ENCODE results near the gene IRF2BPL. TPM values are rescaled to one million over a fixed set of nuclear protein-coding genes. Genes with fewer than 3 reads are reported as not detected.

IRF2BPL gene
- total and polyA plus RNA-seq, 4 donors: 3.8 to 15.8 (median 7.4) TPM

DNA sequence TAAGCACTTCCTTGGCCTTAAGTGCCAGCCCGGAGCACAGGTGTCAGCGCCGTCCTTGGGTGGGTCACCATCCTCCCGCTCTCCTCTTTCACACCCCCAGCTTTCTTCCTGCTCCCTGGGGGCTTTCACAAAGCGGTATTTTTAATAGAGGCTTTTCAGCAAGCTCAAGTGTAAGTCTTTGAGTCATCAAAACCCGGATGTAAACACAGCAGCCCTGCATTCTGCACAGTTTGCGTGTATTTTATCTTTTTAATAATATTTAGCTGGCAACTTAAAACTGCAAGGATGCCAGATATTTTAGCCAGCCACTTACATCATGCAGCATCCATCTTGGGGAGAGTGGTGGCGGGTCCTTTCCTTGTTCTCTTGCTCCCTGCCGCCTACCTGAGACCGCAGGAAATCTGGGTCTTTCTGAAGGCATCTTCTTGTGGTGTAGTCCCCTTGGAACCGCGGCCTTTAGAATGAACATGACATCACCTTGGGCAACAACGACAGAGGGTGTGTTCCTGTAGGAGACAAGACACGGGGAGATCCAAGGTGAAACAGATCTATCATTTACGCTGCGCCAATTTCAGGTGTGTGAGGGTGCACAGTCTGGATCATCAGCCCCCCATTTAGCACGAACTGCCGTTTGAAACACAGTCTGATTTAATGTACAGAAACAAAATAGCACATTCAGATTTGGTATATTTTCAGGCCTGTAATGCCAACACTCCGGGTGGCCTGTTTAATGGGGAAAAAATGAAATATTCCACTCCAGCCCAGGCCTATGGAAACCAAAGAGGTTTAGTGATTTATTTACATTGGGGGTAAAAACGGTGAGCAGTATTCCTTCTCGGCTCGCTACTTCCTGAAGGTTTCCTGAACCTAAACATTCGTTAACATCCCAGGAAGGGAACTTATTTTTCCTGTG, 12.5 kb upstream of the IRF2BPL start:
- Histone ChIP-seq H3K27ac (ENCODE audit: low read depth in 1 of 2, low read length in 2 of 2) (peak overlapping the region; percentile 97 to 99), H3K4me3 (ENCODE audit: low read depth in 1 of 3, low read length in 3 of 3) (no peak overlapping the region), H3K27me3 (ENCODE audit: control insufficient read depth in 4 of 4, insufficient read depth in 4 of 4, low read length in 3 of 4) (no peaks in the 10 kb centered on the region), H3K4me1 (ENCODE audit: control insufficient read depth in 4 of 4, insufficient read depth in 4 of 4, low read length in 3 of 4) (peaks cover 38 to 87% (median 81%) of the 10 kb centered on the region in 4 donors), H3K36me3 (ENCODE audit: control insufficient read depth in 4 of 4, insufficient read depth in 3 of 4, low read depth in 1 of 4, low read length in 3 of 4) (no peaks in the 10 kb centered on the region), H3K9me3 (ENCODE audit: control insufficient read depth in 4 of 4, low read length in 3 of 4) (no peaks in the 10 kb centered on the region), H3K9ac (ENCODE audit: low read depth in 1 of 2, low read length in 2 of 2) (peak overlapping the region; percentile 43 to 81)
- peak; percentile 53 for TF ChIP-seq NR2F2 (IDR thresholded peaks at IDR 0.05)
- no peak for TF ChIP-seq JUND (IDR thresholded peaks at IDR 0.05)
- DNase-seq (ENCODE audit: low spot score): no peak
- 40% methylated on average over 23 of the region's 23 CpGs for WGBS

DNA sequence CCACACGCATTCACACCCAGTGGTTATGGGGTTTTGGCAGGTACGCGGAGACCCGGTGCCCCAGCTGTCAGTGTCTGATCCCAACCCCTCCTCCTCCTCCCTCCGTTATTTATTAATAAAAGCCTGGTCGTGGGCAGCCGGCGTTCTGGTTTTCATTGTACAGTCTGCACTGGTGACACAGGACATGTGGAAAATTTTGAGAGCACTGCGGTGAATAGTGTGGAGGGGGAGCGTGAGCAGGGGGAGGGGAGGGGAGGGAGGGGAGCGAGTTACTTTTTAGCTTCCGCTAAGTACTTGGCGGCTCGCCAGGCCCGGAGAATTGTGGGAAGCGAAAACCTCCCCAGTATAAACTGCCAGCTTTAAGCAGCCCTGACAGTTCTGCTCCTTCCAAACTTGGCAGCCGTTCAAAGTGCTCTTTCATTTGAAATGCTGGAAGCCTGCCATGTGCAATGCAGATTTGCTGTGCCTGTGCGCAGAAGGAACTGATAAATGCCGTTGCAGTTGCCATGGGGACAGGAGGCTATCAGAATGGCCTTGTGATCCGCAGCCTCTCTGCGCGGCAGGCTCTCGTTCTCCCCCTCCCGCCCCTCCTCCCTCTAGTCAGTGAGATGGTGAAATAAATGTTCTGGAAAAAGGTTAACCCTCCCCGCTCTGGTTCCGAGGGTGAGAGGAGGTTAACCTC, 11.7 kb upstream of the IRF2BPL start:
- H3K9me3 ChIP-seq (ENCODE audit: control insufficient read depth in 4 of 4, low read length in 3 of 4): no peaks in the 10 kb centered on the region
- H3K9ac ChIP-seq (ENCODE audit: low read depth in 1 of 2, low read length in 2 of 2): peak overlapping the region; percentile 60 to 94
- H3K36me3 ChIP-seq (ENCODE audit: control insufficient read depth in 4 of 4, insufficient read depth in 3 of 4, low read depth in 1 of 4, low read length in 3 of 4): no peaks in the 10 kb centered on the region
- TF ChIP-seq, protein P1, sequence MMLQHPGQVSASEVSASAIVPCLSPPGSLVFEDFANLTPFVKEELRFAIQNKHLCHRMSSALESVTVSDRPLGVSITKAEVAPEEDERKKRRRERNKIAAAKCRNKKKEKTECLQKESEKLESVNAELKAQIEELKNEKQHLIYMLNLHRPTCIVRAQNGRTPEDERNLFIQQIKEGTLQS (IDR thresholded peaks at IDR 0.05): peak; percentile 65
- TF ChIP-seq HNF4G (IDR thresholded peaks at IDR 0.05) (no peak), NR2F2 (IDR thresholded peaks at IDR 0.05) (peak; percentile 92), FOXA2 (IDR thresholded peaks at IDR 0.05) (no peak), YY1 (IDR thresholded peaks at IDR 0.05) (peak; percentile 83), EGR1 (IDR thresholded peaks at IDR 0.05; ENCODE audit: low read depth in 2 of 2) (peak; percentile 55 to 82), TAF1 (conservative IDR thresholded peaks at IDR 0.05) (peak; percentile 72), HNF4A (conservative IDR thresholded peaks at IDR 0.05) (peak; percentile 22 to 69), SP1 (IDR thresholded peaks at IDR 0.05) (peak; percentile 97), RAD21 (IDR thresholded peaks at IDR 0.05) (peak; percentile 43 to 45), RXRA (IDR thresholded peaks at IDR 0.05) (peak; percentile 68 to 88), GABPA (IDR thresholded peaks at IDR 0.05 in 1 of 2, conservative IDR thresholded peaks at IDR 0.05 in 1 of 2) (peak; percentile 28 to 56)
- TF ChIP-seq, protein P2, sequence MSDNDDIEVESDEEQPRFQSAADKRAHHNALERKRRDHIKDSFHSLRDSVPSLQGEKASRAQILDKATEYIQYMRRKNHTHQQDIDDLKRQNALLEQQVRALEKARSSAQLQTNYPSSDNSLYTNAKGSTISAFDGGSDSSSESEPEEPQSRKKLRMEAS (IDR thresholded peaks at IDR 0.05): peak; percentile 99
- TF ChIP-seq, protein P3, sequence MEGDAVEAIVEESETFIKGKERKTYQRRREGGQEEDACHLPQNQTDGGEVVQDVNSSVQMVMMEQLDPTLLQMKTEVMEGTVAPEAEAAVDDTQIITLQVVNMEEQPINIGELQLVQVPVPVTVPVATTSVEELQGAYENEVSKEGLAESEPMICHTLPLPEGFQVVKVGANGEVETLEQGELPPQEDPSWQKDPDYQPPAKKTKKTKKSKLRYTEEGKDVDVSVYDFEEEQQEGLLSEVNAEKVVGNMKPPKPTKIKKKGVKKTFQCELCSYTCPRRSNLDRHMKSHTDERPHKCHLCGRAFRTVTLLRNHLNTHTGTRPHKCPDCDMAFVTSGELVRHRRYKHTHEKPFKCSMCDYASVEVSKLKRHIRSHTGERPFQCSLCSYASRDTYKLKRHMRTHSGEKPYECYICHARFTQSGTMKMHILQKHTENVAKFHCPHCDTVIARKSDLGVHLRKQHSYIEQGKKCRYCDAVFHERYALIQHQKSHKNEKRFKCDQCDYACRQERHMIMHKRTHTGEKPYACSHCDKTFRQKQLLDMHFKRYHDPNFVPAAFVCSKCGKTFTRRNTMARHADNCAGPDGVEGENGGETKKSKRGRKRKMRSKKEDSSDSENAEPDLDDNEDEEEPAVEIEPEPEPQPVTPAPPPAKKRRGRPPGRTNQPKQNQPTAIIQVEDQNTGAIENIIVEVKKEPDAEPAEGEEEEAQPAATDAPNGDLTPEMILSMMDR (IDR thresholded peaks at IDR 0.05; ENCODE audit: low read depth, low read length, missing input control): no peak
- TF ChIP-seq, protein P4, sequence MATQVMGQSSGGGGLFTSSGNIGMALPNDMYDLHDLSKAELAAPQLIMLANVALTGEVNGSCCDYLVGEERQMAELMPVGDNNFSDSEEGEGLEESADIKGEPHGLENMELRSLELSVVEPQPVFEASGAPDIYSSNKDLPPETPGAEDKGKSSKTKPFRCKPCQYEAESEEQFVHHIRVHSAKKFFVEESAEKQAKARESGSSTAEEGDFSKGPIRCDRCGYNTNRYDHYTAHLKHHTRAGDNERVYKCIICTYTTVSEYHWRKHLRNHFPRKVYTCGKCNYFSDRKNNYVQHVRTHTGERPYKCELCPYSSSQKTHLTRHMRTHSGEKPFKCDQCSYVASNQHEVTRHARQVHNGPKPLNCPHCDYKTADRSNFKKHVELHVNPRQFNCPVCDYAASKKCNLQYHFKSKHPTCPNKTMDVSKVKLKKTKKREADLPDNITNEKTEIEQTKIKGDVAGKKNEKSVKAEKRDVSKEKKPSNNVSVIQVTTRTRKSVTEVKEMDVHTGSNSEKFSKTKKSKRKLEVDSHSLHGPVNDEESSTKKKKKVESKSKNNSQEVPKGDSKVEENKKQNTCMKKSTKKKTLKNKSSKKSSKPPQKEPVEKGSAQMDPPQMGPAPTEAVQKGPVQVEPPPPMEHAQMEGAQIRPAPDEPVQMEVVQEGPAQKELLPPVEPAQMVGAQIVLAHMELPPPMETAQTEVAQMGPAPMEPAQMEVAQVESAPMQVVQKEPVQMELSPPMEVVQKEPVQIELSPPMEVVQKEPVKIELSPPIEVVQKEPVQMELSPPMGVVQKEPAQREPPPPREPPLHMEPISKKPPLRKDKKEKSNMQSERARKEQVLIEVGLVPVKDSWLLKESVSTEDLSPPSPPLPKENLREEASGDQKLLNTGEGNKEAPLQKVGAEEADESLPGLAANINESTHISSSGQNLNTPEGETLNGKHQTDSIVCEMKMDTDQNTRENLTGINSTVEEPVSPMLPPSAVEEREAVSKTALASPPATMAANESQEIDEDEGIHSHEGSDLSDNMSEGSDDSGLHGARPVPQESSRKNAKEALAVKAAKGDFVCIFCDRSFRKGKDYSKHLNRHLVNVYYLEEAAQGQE (IDR thresholded peaks at IDR 0.05): peak; percentile 76
- TF ChIP-seq, protein P5, sequence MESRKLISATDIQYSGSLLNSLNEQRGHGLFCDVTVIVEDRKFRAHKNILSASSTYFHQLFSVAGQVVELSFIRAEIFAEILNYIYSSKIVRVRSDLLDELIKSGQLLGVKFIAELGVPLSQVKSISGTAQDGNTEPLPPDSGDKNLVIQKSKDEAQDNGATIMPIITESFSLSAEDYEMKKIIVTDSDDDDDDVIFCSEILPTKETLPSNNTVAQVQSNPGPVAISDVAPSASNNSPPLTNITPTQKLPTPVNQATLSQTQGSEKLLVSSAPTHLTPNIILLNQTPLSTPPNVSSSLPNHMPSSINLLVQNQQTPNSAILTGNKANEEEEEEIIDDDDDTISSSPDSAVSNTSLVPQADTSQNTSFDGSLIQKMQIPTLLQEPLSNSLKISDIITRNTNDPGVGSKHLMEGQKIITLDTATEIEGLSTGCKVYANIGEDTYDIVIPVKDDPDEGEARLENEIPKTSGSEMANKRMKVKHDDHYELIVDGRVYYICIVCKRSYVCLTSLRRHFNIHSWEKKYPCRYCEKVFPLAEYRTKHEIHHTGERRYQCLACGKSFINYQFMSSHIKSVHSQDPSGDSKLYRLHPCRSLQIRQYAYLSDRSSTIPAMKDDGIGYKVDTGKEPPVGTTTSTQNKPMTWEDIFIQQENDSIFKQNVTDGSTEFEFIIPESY (IDR thresholded peaks at IDR 0.05): peak; percentile 89
- no peaks in the 10 kb centered on the region for H3K27me3 ChIP-seq (ENCODE audit: control insufficient read depth in 4 of 4, insufficient read depth in 4 of 4, low read length in 3 of 4)
- WGBS: under 1% methylated on average over 26 of the region's 26 CpGs
- peak overlapping the region; percentile 97 to 99 for H3K27ac ChIP-seq (ENCODE audit: low read depth in 1 of 2, low read length in 2 of 2)
- H3K4me3 ChIP-seq (ENCODE audit: low read depth in 1 of 3, low read length in 3 of 3): peak overlapping the region in 2 of 3 donors; percentile 14 to 32
- DNase-seq (ENCODE audit: low spot score): peak; percentile 98
- peaks cover 33 to 86% (median 75%) of the 10 kb centered on the region in 4 donors for H3K4me1 ChIP-seq (ENCODE audit: control insufficient read depth in 4 of 4, insufficient read depth in 4 of 4, low read length in 3 of 4)
